ENCODE measurements around the gene LZTS2. TPM values are rescaled to one million over a fixed set of nuclear protein-coding genes. Genes with fewer than 3 reads are reported as not detected.

The LZTS2 gene
- total and polyA plus RNA-seq, 10 of the 15 experiments (the other 5 are each of a cell fraction or from before 2014, with no cell fraction given) = 0.08 to 13.4 (median 7.2) TPM

DNA sequence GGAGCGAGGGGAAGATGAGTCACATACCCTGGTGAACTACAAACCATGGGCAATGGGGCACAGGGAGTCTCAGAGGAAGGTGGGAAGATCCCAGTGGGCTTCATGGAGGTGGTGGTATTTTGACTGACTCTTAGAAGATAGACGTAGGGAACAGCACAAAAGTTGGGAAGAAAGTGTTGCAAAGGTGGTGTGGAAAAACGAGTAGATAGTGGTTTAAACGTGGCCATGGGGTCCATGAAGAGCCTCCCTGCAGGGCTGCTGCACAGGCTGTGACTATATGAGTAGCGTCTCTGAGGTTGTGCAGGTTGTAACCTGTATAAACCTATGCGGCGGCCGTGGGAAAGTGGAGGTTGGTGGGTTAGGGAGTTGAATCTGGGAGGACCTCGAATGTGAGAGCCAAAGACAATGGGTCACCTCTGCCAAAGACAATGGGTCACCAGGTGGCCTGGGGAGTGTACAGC, 13.8 kb downstream of the LZTS2 start:
- intact Hi-C loops (cut with micrococcal nuclease; ENCODE audit: unreplicated experiment) = loop anchor here (1.0 kb wide), 1 partner anchor 14 kb away; the partner anchor contains the start of gene LZTS2
- POLR2A ChIA-PET = no interaction called here

More for the DNA sequence above, 13.8 kb downstream of the LZTS2 start:
- no peak overlapping the region for H3K9ac ChIP-seq (ENCODE audit: control insufficient read depth, insufficient read depth, low read length)
- H3K27me3 ChIP-seq (replicated peaks in 1 of 2; ENCODE audit: control insufficient read depth in 2 of 2, insufficient read depth in 2 of 2, low read length in 1 of 2) = peaks cover 7 to 10% of the 10 kb centered on the region in 2 experiments
- FAIRE-seq = no peak
- no peaks in the 10 kb centered on the region for H3K79me2 ChIP-seq (ENCODE audit: control insufficient read depth, insufficient read depth, low read length)
- RAD21 ChIA-PET (ENCODE audit: unreplicated experiment) = interaction anchor here (0.9 to 3.2 kb wide), 2 partner anchors 14 to 26 kb away, joined by 6 to 26 read pairs; partner anchors contain the start of genes LZTS2, MRPL43 and TWNK
- H2AFZ ChIP-seq (ENCODE audit: control insufficient read depth, low read depth, low read length) = no peak overlapping the region
- no peak overlapping the region for H3K27ac ChIP-seq (ENCODE audit: control insufficient read depth, insufficient read depth)
- WGBS (ENCODE audit: insufficient coverage, insufficient replicate concordance, low lambda C conversion rate, missing lambda C conversion rate) = 40% methylated on average over 9 of the region's 9 CpGs
- no peak overlapping the region for H3K4me2 ChIP-seq (ENCODE audit: control insufficient read depth, insufficient read depth)
- no peak overlapping the region for H3K4me3 ChIP-seq
- no peaks in the 10 kb centered on the region for H4K20me1 ChIP-seq (ENCODE audit: control insufficient read depth, insufficient read depth)
- no peaks in the 10 kb centered on the region for H3K9me3 ChIP-seq (replicated peaks; ENCODE audit: control insufficient read depth, insufficient read depth, low read length)
- no peaks in the 10 kb centered on the region for H3K36me3 ChIP-seq (ENCODE audit: control insufficient read depth in 2 of 2, insufficient read depth in 2 of 2, low read length in 1 of 2)
- no peak for ATAC-seq
- DNase-seq (ENCODE audit: low read depth, low spot score) = no peak
- TF ChIP-seq RAD21 (IDR thresholded peaks at IDR 0.05; ENCODE audit: insufficient read depth, low read depth, low read length) (no peak), SMAD5 (IDR thresholded peaks at IDR 0.05; ENCODE audit: low read depth) (no peak), RAD51 (IDR thresholded peaks at IDR 0.05) (no peak), GABPA (IDR thresholded peaks at IDR 0.05; ENCODE audit: low read depth) (no peak), EP300 (IDR thresholded peaks at IDR 0.05; ENCODE audit: borderline replicate concordance in 1 of 2, control insufficient read depth in 1 of 2, low read depth in 2 of 2, low read length in 2 of 2) (no peak), EZH2 (IDR thresholded peaks at IDR 0.05; ENCODE audit: borderline replicate concordance, control insufficient read depth, low read depth, low read length) (no peak), WRNIP1 (IDR thresholded peaks at IDR 0.05; ENCODE audit: borderline replicate concordance, low read depth, low read length) (no peak), BHLHE40 (IDR thresholded peaks at IDR 0.05; ENCODE audit: borderline replicate concordance in 1 of 2, low read depth in 2 of 2, low read length in 1 of 2) (no peak), ZNF24 (IDR thresholded peaks at IDR 0.05) (no peak), POLR2AphosphoS5 (IDR thresholded peaks at IDR 0.05; ENCODE audit: low read length) (no peak), KLF5 (IDR thresholded peaks at IDR 0.05; ENCODE audit: partially characterized antibody) (no peak)
- TF ChIP-seq, protein P1, sequence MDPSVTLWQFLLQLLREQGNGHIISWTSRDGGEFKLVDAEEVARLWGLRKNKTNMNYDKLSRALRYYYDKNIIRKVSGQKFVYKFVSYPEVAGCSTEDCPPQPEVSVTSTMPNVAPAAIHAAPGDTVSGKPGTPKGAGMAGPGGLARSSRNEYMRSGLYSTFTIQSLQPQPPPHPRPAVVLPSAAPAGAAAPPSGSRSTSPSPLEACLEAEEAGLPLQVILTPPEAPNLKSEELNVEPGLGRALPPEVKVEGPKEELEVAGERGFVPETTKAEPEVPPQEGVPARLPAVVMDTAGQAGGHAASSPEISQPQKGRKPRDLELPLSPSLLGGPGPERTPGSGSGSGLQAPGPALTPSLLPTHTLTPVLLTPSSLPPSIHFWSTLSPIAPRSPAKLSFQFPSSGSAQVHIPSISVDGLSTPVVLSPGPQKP (IDR thresholded peaks at IDR 0.05; ENCODE audit: low read depth, low read length) = no peak
- CTCF ChIA-PET = interaction anchor here (0.6 to 6.8 kb wide), 15 partner anchors 11 to 477 kb away, joined by 3 to 91 read pairs (median 8); partner anchors contain the start of genes LZTS2, MRPL43, PDZD7 and SFXN3
- BruUV-seq (replicated peaks) = no TSS peak
- H3K4me1 ChIP-seq (ENCODE audit: control insufficient read depth, insufficient read depth, low read length) = peaks cover 8% of the 10 kb centered on the region
- in situ Hi-C loops (cut with MboI) = no loop called here
- SMC1A ChIA-PET (ENCODE audit: uncharacterized antibody, unreplicated experiment) = interaction anchor here (1.2 to 2.4 kb wide), 3 partner anchors 15 to 135 kb away, joined by 4 to 9 read pairs (median 6); no protein-coding TSS in a partner anchor
